Hepatocyte (in vitro differentiated cells): ENCODE measurements around the gene DNAH11.

Experiments used
- EZH2 ChIP-seq: fragments of 200-600 bp; sonication (generic); IDR thresholded peaks from 2 replicates; pipeline ENCODE4 v1.6.1; 2016; ENCODE audit warnings: antibody characterized with exemption, mild to moderate bottlenecking, borderline replicate concordance
- TF ChIP-seq, protein P1 (sequence below): fragments of 200-600 bp; sonication (generic); IDR thresholded peaks from 2 replicates; pipeline ENCODE4 v1.5.1; 2016; ENCODE audit warnings: antibody characterized with exemption, mild to moderate bottlenecking; ENCODE audit not compliant: poor library complexity

DNA sequence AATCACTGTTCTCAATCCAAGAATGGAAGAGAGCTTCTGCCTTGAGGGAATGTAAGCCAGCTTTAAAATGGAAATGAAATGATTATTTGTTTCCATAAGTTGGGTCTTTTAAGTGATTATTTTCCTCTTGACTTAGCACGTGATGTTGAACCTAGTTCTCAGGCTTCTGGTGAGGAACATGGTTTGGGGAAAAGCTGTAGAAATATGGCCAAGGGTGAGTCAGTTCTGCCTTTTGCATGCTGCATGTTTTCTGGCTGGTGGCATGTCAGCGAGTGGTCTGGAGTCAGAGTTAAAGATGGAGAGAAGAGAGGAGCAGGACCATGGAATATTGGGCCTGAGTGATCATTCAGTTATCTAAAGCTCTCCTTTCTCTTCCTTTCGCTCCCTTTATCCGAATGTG, 54.0 kb downstream of the DNAH11 start:
- TF ChIP-seq, protein P1, sequence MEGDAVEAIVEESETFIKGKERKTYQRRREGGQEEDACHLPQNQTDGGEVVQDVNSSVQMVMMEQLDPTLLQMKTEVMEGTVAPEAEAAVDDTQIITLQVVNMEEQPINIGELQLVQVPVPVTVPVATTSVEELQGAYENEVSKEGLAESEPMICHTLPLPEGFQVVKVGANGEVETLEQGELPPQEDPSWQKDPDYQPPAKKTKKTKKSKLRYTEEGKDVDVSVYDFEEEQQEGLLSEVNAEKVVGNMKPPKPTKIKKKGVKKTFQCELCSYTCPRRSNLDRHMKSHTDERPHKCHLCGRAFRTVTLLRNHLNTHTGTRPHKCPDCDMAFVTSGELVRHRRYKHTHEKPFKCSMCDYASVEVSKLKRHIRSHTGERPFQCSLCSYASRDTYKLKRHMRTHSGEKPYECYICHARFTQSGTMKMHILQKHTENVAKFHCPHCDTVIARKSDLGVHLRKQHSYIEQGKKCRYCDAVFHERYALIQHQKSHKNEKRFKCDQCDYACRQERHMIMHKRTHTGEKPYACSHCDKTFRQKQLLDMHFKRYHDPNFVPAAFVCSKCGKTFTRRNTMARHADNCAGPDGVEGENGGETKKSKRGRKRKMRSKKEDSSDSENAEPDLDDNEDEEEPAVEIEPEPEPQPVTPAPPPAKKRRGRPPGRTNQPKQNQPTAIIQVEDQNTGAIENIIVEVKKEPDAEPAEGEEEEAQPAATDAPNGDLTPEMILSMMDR: no peak
- no peak for TF ChIP-seq EZH2
